ENCODE measurements around the gene MIA2. TPM values are rescaled to one million over a fixed set of nuclear protein-coding genes. Genes with fewer than 3 reads are reported as not detected.

MIA2 gene
- total and polyA plus RNA-seq, 2 experiments from 2014 or later = 9.5 to 10.9 TPM

- peak overlapping the region; percentile 66; the same call in 1 of the 2 replicates for H2AFZ ChIP-seq
- ATAC-seq = no peak
These were observed 14.6 kb upstream of the MIA2 start for GRCh38 chr14:39219075-39219499.

More at GRCh38 chr14:39219075-39219499, 14.6 kb upstream of the MIA2 start:
- Mint-ChIP-seq H3K4me1 (peaks cover 7% of the 10 kb centered on the region; the same call in 2 of the 3 replicates), H3K27ac (no peak overlapping the region; the same call in 1 of the 2 replicates), H3K36me3 (ENCODE audit: low read depth) (no peaks in the 10 kb centered on the region), H3K9me3 (no peaks in the 10 kb centered on the region), H3K27me3 (ENCODE audit: insufficient read depth, low read depth, poor library complexity) (peaks cover 1% of the 10 kb centered on the region), H3K4me3 (no peak overlapping the region)
- H3K4me3 ChIP-seq = no peak overlapping the region
- no peaks in the 10 kb centered on the region for H3K79me2 ChIP-seq (replicated peaks; ENCODE audit: insufficient read depth)
- TF ChIP-seq ZNF331 (CRISPR knock-in tag; IDR thresholded peaks at IDR 0.05; ENCODE audit: low read depth) (no peak), NANOG (IDR thresholded peaks at IDR 0.05; ENCODE audit: borderline replicate concordance) (no peak), STAT1 (IDR thresholded peaks at IDR 0.05; ENCODE audit: unreplicated experiment) (no peak), EZH2phosphoT487 (IDR thresholded peaks at IDR 0.05; ENCODE audit: unreplicated experiment) (no peak), CREB1 (CRISPR knock-in tag; IDR thresholded peaks at IDR 0.05; ENCODE audit: low read depth) (no peak), CTCF (conservative IDR thresholded peaks at IDR 0.05; ENCODE audit: low read depth in 2 of 2) (no peak), REST (IDR thresholded peaks at IDR 0.05; ENCODE audit: unreplicated experiment) (no peak), ETS1 (IDR thresholded peaks at IDR 0.05) (no peak), JUNB (IDR thresholded peaks at IDR 0.05; ENCODE audit: unreplicated experiment) (no peak), POLR2AphosphoS5 (IDR thresholded peaks at IDR 0.05; ENCODE audit: low read depth) (no peak), ZNF462 (CRISPR knock-in tag; IDR thresholded peaks at IDR 0.05) (no peak), EZH2 (IDR thresholded peaks at IDR 0.05; ENCODE audit: low read depth, unreplicated experiment) (no peak)
- no peaks in the 10 kb centered on the region for H3F3A ChIP-seq (replicated peaks; ENCODE audit: low read depth)
- no peaks in the 10 kb centered on the region for H4K20me1 ChIP-seq (replicated peaks; ENCODE audit: insufficient read depth)
- no peaks in the 10 kb centered on the region for H3K9me2 ChIP-seq (ENCODE audit: insufficient read depth)
- H3K4me1 ChIP-seq (ENCODE audit: insufficient read depth) = no peaks in the 10 kb centered on the region
- H3K27ac ChIP-seq (ENCODE audit: low read depth) = no peak overlapping the region
- no peaks in the 10 kb centered on the region for H3K36me3 ChIP-seq (ENCODE audit: insufficient read depth)
- DNase-seq (ENCODE audit: low spot score) = no peak
- no peak overlapping the region for H3K4me2 ChIP-seq
- no peaks in the 10 kb centered on the region for H3K27me3 ChIP-seq (ENCODE audit: insufficient read depth)
